ENCODE measurements around the gene EMSY. TPM values are rescaled to one million over a fixed set of nuclear protein-coding genes. Genes with fewer than 3 reads are reported as not detected.

Gene EMSY
- total and polyA plus RNA-seq, 3 donors from 2014 or later, result 23.1 to 45.5 (median 35.7) TPM

DNA sequence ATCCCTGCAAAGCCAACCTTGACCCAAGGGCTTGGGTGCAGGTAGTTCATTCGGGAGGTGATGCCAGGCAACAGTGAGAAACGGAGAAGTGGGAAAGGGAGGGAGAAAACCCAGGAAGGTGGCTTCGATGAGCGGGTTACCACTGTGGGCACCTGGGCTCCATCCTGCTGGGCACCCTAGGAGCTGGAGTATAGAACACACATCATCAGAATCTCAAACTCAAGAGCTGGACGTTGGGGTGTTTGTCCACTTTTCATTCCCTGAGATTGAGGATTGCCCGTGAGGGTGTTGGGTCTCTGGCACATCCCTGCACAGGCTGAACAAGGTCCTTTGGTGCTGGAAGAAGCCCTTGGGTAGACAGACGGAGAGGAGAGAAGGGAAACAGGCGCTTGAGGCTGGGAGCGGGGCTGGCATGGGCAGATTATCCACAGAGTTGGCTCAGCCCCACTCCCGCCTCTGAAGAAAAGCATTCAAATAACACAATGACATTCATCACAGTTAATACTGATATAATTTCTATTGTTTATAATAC is 155.4 kb downstream of the EMSY start:
- DNase-seq, result no peak
- no peaks in the 10 kb centered on the region for H3K27me3 ChIP-seq
- TF ChIP-seq, protein P1, sequence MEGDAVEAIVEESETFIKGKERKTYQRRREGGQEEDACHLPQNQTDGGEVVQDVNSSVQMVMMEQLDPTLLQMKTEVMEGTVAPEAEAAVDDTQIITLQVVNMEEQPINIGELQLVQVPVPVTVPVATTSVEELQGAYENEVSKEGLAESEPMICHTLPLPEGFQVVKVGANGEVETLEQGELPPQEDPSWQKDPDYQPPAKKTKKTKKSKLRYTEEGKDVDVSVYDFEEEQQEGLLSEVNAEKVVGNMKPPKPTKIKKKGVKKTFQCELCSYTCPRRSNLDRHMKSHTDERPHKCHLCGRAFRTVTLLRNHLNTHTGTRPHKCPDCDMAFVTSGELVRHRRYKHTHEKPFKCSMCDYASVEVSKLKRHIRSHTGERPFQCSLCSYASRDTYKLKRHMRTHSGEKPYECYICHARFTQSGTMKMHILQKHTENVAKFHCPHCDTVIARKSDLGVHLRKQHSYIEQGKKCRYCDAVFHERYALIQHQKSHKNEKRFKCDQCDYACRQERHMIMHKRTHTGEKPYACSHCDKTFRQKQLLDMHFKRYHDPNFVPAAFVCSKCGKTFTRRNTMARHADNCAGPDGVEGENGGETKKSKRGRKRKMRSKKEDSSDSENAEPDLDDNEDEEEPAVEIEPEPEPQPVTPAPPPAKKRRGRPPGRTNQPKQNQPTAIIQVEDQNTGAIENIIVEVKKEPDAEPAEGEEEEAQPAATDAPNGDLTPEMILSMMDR (IDR thresholded peaks at IDR 0.05), result no peak
- TF ChIP-seq POLR2A (IDR thresholded peaks at IDR 0.05), result no peak
- intact Hi-C loops (cut with DNase I; ENCODE audit: low total_unique reads), result no loop called here
- H3K36me3 ChIP-seq (ENCODE audit: low read depth, missing control alignments), result no peaks in the 10 kb centered on the region
- H3K4me3 ChIP-seq, result no peak overlapping the region
- no peak overlapping the region for H3K27ac ChIP-seq
- 84 to 91% methylated on average over 10 of the region's 10 CpGs for WGBS, 2 donors
- H3K9me3 ChIP-seq, result no peaks in the 10 kb centered on the region
- peaks cover 33% of the 10 kb centered on the region for H3K4me1 ChIP-seq

DNA sequence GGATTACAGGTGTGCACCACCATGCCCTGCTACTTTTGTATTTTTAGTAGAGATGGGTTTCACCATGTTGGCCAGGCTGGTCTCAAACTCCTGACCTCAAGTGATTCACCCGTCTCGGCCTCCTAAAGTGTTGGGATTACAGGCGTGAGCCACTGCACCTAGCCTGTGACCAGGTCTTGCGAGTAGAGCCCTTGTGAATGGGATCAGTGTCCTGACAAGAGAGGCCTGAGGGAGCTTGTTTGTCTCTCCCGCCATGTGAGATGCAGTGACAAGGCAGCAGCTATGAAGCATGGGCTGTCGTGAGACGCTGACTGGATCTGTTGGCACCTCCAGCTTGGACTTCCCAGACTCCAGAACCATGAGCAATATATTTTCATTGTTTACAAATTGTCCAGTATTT is 156.5 kb downstream of the EMSY start:
- Histone ChIP-seq H3K9me3 (no peaks in the 10 kb centered on the region), H3K27me3 (no peaks in the 10 kb centered on the region), H3K36me3 (ENCODE audit: low read depth, missing control alignments) (no peaks in the 10 kb centered on the region), H3K4me1 (peaks cover 44% of the 10 kb centered on the region), H3K4me3 (no peak overlapping the region), H3K27ac (no peak overlapping the region)
- intact Hi-C loops (cut with DNase I; ENCODE audit: low total_unique reads), result no loop called here
- WGBS, 2 donors, result 95 to 98% methylated on average over 7 of the region's 7 CpGs
- TF ChIP-seq POLR2A (IDR thresholded peaks at IDR 0.05), result no peak
- TF ChIP-seq, protein P1 (IDR thresholded peaks at IDR 0.05), result no peak
- peak; percentile 12 for DNase-seq

DNA sequence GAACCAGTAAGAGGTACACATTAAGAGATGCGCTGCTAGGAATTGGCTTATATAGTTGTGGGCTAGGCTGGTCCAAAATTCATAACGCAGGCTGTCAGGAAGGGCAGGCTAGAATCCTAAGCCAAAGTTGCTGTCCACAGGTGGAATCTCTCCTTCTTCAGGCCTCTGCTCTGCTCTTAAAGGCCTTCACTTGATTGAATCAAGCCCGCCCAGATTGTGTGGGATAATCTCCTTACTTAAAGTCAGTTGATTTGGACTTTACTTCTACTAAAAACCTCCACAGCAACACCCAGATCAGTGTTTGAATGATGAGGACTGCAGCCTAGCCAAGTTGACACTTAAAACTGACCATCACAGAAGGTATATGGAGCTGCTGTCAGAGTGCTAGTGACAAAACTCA is 156.9 kb downstream of the EMSY start:
- 82 to 92% methylated on average over 3 of the region's 3 CpGs for WGBS, 2 donors
- TF ChIP-seq, protein P1 (IDR thresholded peaks at IDR 0.05), result no peak
- TF ChIP-seq POLR2A (IDR thresholded peaks at IDR 0.05), result no peak
- Histone ChIP-seq H3K27ac (peak overlapping the region in 1 of 2 donors; percentile 68), H3K27me3 (no peaks in the 10 kb centered on the region), H3K9me3 (no peaks in the 10 kb centered on the region), H3K4me3 (no peak overlapping the region), H3K4me1 (peaks cover 48% of the 10 kb centered on the region), H3K36me3 (ENCODE audit: low read depth, missing control alignments) (no peaks in the 10 kb centered on the region)
- intact Hi-C loops (cut with DNase I; ENCODE audit: low total_unique reads), result no loop called here
- peak; percentile 12 for DNase-seq

DNA sequence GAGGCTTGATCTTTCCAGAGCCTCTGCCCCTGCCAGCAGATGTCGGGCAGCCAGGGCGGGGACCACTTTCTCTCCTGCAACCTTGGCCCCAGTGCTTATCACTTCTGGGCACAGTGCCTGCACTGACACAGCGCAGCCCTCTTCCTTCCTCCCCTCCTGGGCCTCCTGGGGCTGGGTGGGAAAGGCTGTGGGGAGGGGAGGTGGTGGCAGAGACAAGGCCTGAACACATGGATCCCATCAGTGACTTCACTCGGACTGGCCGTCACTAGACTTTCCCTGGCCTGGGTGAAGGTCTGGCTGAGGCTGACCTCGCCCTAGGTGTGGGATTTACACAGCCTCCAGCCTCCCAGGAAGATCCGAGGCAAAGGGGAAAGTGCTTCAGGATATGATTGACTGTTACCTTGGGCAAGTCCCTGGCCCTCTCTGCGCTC is 157.6 kb downstream of the EMSY start:
- peak; percentile 80 for DNase-seq
- intact Hi-C loops (cut with DNase I; ENCODE audit: low total_unique reads), result no loop called here
- 32 to 51% methylated on average over 7 to 8 of the region's 8 CpGs for WGBS, 2 donors
- H3K4me3 ChIP-seq, result no peak overlapping the region
- peak overlapping the region; percentile 8 to 68 for H3K27ac ChIP-seq
- TF ChIP-seq, protein P1 (IDR thresholded peaks at IDR 0.05), result no peak
- TF ChIP-seq POLR2A (IDR thresholded peaks at IDR 0.05), result no peak
- no peaks in the 10 kb centered on the region for H3K36me3 ChIP-seq (ENCODE audit: low read depth, missing control alignments)
- no peaks in the 10 kb centered on the region for H3K27me3 ChIP-seq
- H3K9me3 ChIP-seq, result no peaks in the 10 kb centered on the region
- peaks cover 48% of the 10 kb centered on the region for H3K4me1 ChIP-seq

Small RNA genes within 50 kb of the gene (small RNA-seq; reads per million reads assigned to genes)
- gene AP001189.2 (0 reads per million in 2 donors), gene RF00019 (0 reads per million in 2 donors)

Other genes starting within 250 kb of the EMSY start
- gene WNT11, start 238.5 kb upstream of the EMSY start, total RNA-seq, result 1 to 10 TPM; 2.8 to 4.3 TPM
- gene WNT11, start 238.5 kb upstream of the EMSY start, polyA plus RNA-seq (ENCODE audit: insufficient read depth, low read depth, low replicate concordance), result 2.7 TPM
- 10 to 100 TPM; 37.7 to 41.0 TPM for gene THAP12, start 63.9 kb upstream of the EMSY start, total RNA-seq
- gene THAP12, start 63.9 kb upstream of the EMSY start, polyA plus RNA-seq (ENCODE audit: insufficient read depth, low read depth, low replicate concordance), result 39.8 TPM
- 1 to 10 TPM; 5.9 to 8.2 TPM for gene GVQW3, start 63.7 kb upstream of the EMSY start, total RNA-seq
- 11.0 TPM for gene GVQW3, start 63.7 kb upstream of the EMSY start, polyA plus RNA-seq (ENCODE audit: insufficient read depth, low read depth, low replicate concordance)
- 1 to 10 TPM; 6.5 to 9.1 TPM for gene LRRC32, start 225.7 kb downstream of the EMSY start, total RNA-seq
- 20.5 TPM for gene LRRC32, start 225.7 kb downstream of the EMSY start, polyA plus RNA-seq (ENCODE audit: insufficient read depth, low read depth, low replicate concordance)

Measured in testis (tissue), 3 donors.